Measurements from ENCODE around the gene CMIP. TPM values are rescaled to one million over a fixed set of nuclear protein-coding genes. Genes with fewer than 3 reads are reported as not detected.
A peak's percentile ranks its signal among the peaks of the same experiment; 100 is the strongest.

The CMIP gene
- total RNA-seq, 1 experiment from 2014 or later, result 63.7 TPM

DNA sequence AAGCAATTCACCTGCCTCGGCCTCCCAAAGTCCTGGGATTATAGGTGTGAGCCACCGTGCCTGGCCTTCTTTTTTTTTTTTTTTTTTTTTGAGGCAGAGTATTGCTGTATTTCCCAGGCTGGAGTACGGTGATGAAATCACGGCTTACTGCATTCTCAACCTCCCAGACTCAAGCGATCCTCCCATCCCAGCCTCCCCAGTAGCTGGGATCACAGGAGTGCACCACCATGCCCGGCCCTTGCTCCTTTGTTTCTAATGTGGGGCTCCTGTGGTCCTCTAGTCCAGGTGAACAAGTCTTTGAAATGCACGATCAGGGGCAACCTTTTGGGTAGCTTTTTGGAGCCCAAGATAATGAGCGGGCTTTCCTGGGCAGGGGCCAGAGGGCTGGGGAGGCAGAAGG is 23.2 kb downstream of the CMIP start (continued):
- TF ChIP-seq, protein P1, sequence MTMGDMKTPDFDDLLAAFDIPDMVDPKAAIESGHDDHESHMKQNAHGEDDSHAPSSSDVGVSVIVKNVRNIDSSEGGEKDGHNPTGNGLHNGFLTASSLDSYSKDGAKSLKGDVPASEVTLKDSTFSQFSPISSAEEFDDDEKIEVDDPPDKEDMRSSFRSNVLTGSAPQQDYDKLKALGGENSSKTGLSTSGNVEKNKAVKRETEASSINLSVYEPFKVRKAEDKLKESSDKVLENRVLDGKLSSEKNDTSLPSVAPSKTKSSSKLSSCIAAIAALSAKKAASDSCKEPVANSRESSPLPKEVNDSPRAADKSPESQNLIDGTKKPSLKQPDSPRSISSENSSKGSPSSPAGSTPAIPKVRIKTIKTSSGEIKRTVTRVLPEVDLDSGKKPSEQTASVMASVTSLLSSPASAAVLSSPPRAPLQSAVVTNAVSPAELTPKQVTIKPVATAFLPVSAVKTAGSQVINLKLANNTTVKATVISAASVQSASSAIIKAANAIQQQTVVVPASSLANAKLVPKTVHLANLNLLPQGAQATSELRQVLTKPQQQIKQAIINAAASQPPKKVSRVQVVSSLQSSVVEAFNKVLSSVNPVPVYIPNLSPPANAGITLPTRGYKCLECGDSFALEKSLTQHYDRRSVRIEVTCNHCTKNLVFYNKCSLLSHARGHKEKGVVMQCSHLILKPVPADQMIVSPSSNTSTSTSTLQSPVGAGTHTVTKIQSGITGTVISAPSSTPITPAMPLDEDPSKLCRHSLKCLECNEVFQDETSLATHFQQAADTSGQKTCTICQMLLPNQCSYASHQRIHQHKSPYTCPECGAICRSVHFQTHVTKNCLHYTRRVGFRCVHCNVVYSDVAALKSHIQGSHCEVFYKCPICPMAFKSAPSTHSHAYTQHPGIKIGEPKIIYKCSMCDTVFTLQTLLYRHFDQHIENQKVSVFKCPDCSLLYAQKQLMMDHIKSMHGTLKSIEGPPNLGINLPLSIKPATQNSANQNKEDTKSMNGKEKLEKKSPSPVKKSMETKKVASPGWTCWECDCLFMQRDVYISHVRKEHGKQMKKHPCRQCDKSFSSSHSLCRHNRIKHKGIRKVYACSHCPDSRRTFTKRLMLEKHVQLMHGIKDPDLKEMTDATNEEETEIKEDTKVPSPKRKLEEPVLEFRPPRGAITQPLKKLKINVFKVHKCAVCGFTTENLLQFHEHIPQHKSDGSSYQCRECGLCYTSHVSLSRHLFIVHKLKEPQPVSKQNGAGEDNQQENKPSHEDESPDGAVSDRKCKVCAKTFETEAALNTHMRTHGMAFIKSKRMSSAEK (CRISPR knock-in tag; IDR thresholded peaks at IDR 0.05; ENCODE audit: borderline replicate concordance), result no peak
- TF ChIP-seq, protein P2, sequence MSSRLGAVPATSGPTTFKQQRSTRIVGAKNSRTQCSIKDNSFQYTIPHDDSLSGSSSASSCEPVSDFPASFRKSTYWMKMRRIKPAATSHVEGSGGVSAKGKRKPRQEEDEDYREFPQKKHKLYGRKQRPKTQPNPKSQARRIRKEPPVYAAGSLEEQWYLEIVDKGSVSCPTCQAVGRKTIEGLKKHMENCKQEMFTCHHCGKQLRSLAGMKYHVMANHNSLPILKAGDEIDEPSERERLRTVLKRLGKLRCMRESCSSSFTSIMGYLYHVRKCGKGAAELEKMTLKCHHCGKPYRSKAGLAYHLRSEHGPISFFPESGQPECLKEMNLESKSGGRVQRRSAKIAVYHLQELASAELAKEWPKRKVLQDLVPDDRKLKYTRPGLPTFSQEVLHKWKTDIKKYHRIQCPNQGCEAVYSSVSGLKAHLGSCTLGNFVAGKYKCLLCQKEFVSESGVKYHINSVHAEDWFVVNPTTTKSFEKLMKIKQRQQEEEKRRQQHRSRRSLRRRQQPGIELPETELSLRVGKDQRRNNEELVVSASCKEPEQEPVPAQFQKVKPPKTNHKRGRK (CRISPR knock-in tag; IDR thresholded peaks at IDR 0.05; ENCODE audit: borderline replicate concordance), result no peak

DNA sequence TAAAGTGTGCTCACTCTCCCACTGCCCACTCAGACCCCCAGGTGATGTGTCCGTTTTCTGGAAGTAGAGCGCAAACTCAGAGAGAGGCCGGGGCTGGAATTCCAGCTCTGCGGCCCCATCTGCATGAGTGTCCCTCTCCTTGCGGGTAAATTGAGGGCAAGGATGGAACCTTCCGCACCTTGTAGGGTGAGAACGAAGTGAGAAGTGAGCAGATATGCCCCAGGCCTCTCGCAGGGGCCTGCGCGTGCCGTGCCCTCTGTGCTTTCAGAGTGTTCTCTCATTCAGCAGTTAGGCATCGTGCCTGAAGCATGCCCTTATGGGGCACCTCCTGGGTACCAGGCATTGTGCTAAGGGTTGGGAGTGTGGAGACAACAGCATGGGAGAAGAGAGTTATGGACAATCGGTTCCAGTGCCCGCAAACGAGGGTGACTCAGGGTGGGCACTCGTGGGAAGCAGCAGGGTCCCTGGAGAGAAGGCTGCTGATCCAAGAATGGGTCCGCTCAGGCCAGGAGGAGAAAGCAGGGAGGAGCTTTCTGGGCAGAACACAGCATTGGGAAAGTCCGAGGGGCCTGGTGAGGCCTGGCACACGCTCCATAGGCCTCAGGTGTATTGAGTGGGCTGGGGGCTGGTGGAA is 23.8 kb downstream of the CMIP start:
- Mint-ChIP-seq H3K4me3 (no peak overlapping the region), H3K9me3 (no peaks in the 10 kb centered on the region), H3K4me1 (peaks cover 49% of the 10 kb centered on the region), H3K27ac (peak overlapping the region; percentile 88; the same call in 1 of the 2 replicates), H3K27me3 (ENCODE audit: low read depth) (no peaks in the 10 kb centered on the region), H3K36me3 (peaks cover 18% of the 10 kb centered on the region; the same call in 1 of the 2 replicates)
- ChIA-PET CTCF (interaction anchor here (1.6 kb wide), 1 partner anchor 18 kb away, joined by 4 read pairs; no protein-coding TSS in a partner anchor), POLR2A (interaction anchor here (0.7 to 1.0 kb wide), 2 partner anchors 23 to 60 kb away, joined by 5 to 9 read pairs; no protein-coding TSS in a partner anchor)
- ATAC-seq, result no peak
- no peak for DNase-seq (ENCODE audit: low spot score)
- TF ChIP-seq, protein P3, sequence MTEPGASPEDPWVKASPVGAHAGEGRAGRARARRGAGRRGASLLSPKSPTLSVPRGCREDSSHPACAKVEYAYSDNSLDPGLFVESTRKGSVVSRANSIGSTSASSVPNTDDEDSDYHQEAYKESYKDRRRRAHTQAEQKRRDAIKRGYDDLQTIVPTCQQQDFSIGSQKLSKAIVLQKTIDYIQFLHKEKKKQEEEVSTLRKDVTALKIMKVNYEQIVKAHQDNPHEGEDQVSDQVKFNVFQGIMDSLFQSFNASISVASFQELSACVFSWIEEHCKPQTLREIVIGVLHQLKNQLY (CRISPR knock-in tag; IDR thresholded peaks at IDR 0.05), result no peak
- TF ChIP-seq, protein P4, sequence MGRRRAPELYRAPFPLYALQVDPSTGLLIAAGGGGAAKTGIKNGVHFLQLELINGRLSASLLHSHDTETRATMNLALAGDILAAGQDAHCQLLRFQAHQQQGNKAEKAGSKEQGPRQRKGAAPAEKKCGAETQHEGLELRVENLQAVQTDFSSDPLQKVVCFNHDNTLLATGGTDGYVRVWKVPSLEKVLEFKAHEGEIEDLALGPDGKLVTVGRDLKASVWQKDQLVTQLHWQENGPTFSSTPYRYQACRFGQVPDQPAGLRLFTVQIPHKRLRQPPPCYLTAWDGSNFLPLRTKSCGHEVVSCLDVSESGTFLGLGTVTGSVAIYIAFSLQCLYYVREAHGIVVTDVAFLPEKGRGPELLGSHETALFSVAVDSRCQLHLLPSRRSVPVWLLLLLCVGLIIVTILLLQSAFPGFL (CRISPR knock-in tag; IDR thresholded peaks at IDR 0.05; ENCODE audit: borderline replicate concordance), result no peak
- TF ChIP-seq, protein P5, sequence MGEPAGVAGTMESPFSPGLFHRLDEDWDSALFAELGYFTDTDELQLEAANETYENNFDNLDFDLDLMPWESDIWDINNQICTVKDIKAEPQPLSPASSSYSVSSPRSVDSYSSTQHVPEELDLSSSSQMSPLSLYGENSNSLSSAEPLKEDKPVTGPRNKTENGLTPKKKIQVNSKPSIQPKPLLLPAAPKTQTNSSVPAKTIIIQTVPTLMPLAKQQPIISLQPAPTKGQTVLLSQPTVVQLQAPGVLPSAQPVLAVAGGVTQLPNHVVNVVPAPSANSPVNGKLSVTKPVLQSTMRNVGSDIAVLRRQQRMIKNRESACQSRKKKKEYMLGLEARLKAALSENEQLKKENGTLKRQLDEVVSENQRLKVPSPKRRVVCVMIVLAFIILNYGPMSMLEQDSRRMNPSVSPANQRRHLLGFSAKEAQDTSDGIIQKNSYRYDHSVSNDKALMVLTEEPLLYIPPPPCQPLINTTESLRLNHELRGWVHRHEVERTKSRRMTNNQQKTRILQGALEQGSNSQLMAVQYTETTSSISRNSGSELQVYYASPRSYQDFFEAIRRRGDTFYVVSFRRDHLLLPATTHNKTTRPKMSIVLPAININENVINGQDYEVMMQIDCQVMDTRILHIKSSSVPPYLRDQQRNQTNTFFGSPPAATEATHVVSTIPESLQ (CRISPR knock-in tag; IDR thresholded peaks at IDR 0.05), result no peak
- TF ChIP-seq SMAD4 (CRISPR knock-in tag; IDR thresholded peaks at IDR 0.05) (no peak), CREB1 (CRISPR knock-in tag; IDR thresholded peaks at IDR 0.05) (no peak), KAT7 (CRISPR knock-in tag; IDR thresholded peaks at IDR 0.05; ENCODE audit: borderline replicate concordance) (no peak), ZNF416 (CRISPR knock-in tag; IDR thresholded peaks at IDR 0.05) (no peak), TP53 (CRISPR knock-in tag; IDR thresholded peaks at IDR 0.05) (no peak), NR1H2 (CRISPR knock-in tag; IDR thresholded peaks at IDR 0.05) (no peak), NFE2L1 (CRISPR knock-in tag; IDR thresholded peaks at IDR 0.05) (no peak), ZNF423 (CRISPR knock-in tag; IDR thresholded peaks at IDR 0.05) (no peak), ELF4 (CRISPR knock-in tag; IDR thresholded peaks at IDR 0.05; ENCODE audit: low read depth) (no peak)
- TF ChIP-seq, protein P6, sequence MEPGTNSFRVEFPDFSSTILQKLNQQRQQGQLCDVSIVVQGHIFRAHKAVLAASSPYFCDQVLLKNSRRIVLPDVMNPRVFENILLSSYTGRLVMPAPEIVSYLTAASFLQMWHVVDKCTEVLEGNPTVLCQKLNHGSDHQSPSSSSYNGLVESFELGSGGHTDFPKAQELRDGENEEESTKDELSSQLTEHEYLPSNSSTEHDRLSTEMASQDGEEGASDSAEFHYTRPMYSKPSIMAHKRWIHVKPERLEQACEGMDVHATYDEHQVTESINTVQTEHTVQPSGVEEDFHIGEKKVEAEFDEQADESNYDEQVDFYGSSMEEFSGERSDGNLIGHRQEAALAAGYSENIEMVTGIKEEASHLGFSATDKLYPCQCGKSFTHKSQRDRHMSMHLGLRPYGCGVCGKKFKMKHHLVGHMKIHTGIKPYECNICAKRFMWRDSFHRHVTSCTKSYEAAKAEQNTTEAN (CRISPR knock-in tag; IDR thresholded peaks at IDR 0.05), result no peak
- TF ChIP-seq, protein P7, sequence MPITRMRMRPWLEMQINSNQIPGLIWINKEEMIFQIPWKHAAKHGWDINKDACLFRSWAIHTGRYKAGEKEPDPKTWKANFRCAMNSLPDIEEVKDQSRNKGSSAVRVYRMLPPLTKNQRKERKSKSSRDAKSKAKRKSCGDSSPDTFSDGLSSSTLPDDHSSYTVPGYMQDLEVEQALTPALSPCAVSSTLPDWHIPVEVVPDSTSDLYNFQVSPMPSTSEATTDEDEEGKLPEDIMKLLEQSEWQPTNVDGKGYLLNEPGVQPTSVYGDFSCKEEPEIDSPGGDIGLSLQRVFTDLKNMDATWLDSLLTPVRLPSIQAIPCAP (CRISPR knock-in tag; IDR thresholded peaks at IDR 0.05), result no peak
- TF ChIP-seq, protein P8, sequence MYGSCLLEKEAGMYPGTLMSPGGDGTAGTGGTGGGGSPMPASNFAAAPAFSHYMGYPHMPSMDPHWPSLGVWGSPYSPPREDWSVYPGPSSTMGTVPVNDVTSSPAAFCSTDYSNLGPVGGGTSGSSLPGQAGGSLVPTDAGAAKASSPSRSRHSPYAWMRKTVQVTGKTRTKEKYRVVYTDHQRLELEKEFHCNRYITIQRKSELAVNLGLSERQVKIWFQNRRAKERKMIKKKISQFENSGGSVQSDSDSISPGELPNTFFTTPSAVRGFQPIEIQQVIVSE (CRISPR knock-in tag; IDR thresholded peaks at IDR 0.05; ENCODE audit: borderline replicate concordance), result no peak

Measured in WTC11 (cell line).